Gastrocnemius medialis (tissue), 4 donors: ENCODE data around the gene HOXB6. TPM values are rescaled to one million over a fixed set of nuclear protein-coding genes. Genes with fewer than 3 reads are reported as not detected.

Experiments
- ATAC-seq, 2 donors: fragments of 150-250 bp; one replicate each; pipeline ENCODE4 v1.9.1; 2016
- DNase-seq, 2 donors: peaks; one replicate each; pipeline ENCODE4 v3.0.0-alpha.2; 2019
- H3K27ac ChIP-seq, 4 donors: fragments of 200-600 bp; sonication (generic); 1 replicate in 1 of 4; 2 replicates in 3 of 4; pipeline ENCODE4 v1.5.1; 2016 to 2018; ENCODE audit warnings: mild to moderate bottlenecking in 2 of 4, moderate library complexity in 1 of 4
- H3K27me3 ChIP-seq, 3 donors: fragments of 200-600 bp; sonication (generic) in 2 of 3; 1 replicate in 1 of 3; 2 replicates in 2 of 3; pipeline versions ENCODE4 v1.5.1 to v1.6.0; 2016 to 2019; ENCODE audit warnings: mild to moderate bottlenecking in 1 of 3, moderate library complexity in 1 of 3
- H3K36me3 ChIP-seq, 2 donors: fragments of 200-600 bp; sonication (generic) in 1 of 2; one replicate each; pipeline ENCODE4 v1.5.1; 2017 to 2018
- H3K4me1 ChIP-seq, 2 donors: fragments of 200-600 bp; sonication (generic) in 1 of 2; one replicate each; pipeline ENCODE4 v1.5.1; 2016 to 2017; ENCODE audit warnings: mild to moderate bottlenecking in 2 of 2
- H3K4me3 ChIP-seq, 4 donors: fragments of 200-600 bp; sonication (generic) in 3 of 4; 1 replicate in 1 of 4; 2 replicates in 3 of 4; pipeline ENCODE4 v1.5.1; 2016 to 2019; ENCODE audit warnings: mild to moderate bottlenecking in 2 of 4
- H3K9me3 ChIP-seq, 3 donors: fragments of 200-600 bp; sonication (generic) in 2 of 3; 1 replicate in 1 of 3; 2 replicates in 2 of 3; pipeline ENCODE4 v1.5.1; 2016 to 2019
- POLR2A ChIP-seq, 2 donors: fragments of 450-650 bp; IDR thresholded peaks; one replicate each; pipeline ENCODE4 v1.6.1; 2017; ENCODE audit warnings: antibody characterized with exemption in 2 of 2, mild to moderate bottlenecking in 2 of 2, moderate library complexity in 2 of 2
- in situ Hi-C, 4 donors: fragments of 200-750 bp; cut with MboI; loops; one replicate each; pipeline versions ENCODE4 v1.15.0 to v1.8.0; 2017; ENCODE audit warnings: low sequenced_read_pairs in 4 of 4
- intact Hi-C: fragments of 100-400 bp; cut with DNase I; formaldehyde crosslinking; loops from one replicate; pipeline ENCODE4 v1.15.1; 2023; ENCODE audit warnings: low total_unique reads
- total RNA-seq, 4 donors: library from RNA; depleted of rRNA; stranded (reverse); fragments of >200 nt; gene quantifications; one replicate each; pipeline versions ENCODE4 v1.1.0 to v1.2.3, GENCODE V29; 2016
- TF ChIP-seq, protein P1 (sequence below), 5 experiments: fragments of 450-650 bp in 3 of 5; fragments of 200-600 bp in 2 of 5; sonication (generic) in 2 of 5; IDR thresholded peaks in 4 of 5; conservative IDR thresholded peaks in 1 of 5; 1 replicate in 4 of 5; 2 replicates in 1 of 5; pipeline ENCODE4 v1.5.1; 2016 to 2019; ENCODE audit warnings: antibody characterized with exemption in 5 of 5, mild to moderate bottlenecking in 3 of 5, moderate library complexity in 3 of 5

The HOXB6 gene
- total RNA-seq, 4 donors from 2014 or later = 0.55 to 3.0 (median 1.3) TPM

GRCh38 chr17:48574505-48575065 is 30.2 kb downstream of the HOXB6 start:
- TF ChIP-seq POLR2A (IDR thresholded peaks at IDR 0.05) = no peak
- TF ChIP-seq, protein P1, sequence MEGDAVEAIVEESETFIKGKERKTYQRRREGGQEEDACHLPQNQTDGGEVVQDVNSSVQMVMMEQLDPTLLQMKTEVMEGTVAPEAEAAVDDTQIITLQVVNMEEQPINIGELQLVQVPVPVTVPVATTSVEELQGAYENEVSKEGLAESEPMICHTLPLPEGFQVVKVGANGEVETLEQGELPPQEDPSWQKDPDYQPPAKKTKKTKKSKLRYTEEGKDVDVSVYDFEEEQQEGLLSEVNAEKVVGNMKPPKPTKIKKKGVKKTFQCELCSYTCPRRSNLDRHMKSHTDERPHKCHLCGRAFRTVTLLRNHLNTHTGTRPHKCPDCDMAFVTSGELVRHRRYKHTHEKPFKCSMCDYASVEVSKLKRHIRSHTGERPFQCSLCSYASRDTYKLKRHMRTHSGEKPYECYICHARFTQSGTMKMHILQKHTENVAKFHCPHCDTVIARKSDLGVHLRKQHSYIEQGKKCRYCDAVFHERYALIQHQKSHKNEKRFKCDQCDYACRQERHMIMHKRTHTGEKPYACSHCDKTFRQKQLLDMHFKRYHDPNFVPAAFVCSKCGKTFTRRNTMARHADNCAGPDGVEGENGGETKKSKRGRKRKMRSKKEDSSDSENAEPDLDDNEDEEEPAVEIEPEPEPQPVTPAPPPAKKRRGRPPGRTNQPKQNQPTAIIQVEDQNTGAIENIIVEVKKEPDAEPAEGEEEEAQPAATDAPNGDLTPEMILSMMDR (IDR thresholded peaks at IDR 0.05 in 4 of 5, conservative IDR thresholded peaks at IDR 0.05 in 1 of 5) = no peak
- in situ Hi-C loops (no loop called here), intact Hi-C loops (no loop called here)
- DNase-seq = no peak
- peak overlapping the region in 1 of 4 donors; percentile 79 for H3K27ac ChIP-seq
- peaks cover 34 to 61% (median 51%) of the 10 kb centered on the region in 3 donors for H3K27me3 ChIP-seq
- peaks cover 5 to 15% of the 10 kb centered on the region in 2 donors for H3K4me1 ChIP-seq
- H3K36me3 ChIP-seq = no peaks in the 10 kb centered on the region
- ATAC-seq = no peak
- H3K9me3 ChIP-seq = no peaks in the 10 kb centered on the region
- no peak overlapping the region for H3K4me3 ChIP-seq

- intact Hi-C loops = no loop called here
- peaks cover 38 to 48% (median 42%) of the 10 kb centered on the region in 3 donors for H3K27me3 ChIP-seq
- H3K9me3 ChIP-seq = no peaks in the 10 kb centered on the region
- in situ Hi-C loops = no loop called here
- ATAC-seq (no peak), DNase-seq (no peak)
- H3K4me1 ChIP-seq = peaks cover 0 to 13% of the 10 kb centered on the region in 2 donors
- H3K4me3 ChIP-seq = no peak overlapping the region
- peak overlapping the region; percentile 51 to 78 (median 64) for H3K27ac ChIP-seq
- TF ChIP-seq POLR2A (IDR thresholded peaks at IDR 0.05) = no peak
- H3K36me3 ChIP-seq = no peaks in the 10 kb centered on the region
Measured at GRCh38 chr17:48571826-48572417, 32.9 kb downstream of the HOXB6 start.

DNA sequence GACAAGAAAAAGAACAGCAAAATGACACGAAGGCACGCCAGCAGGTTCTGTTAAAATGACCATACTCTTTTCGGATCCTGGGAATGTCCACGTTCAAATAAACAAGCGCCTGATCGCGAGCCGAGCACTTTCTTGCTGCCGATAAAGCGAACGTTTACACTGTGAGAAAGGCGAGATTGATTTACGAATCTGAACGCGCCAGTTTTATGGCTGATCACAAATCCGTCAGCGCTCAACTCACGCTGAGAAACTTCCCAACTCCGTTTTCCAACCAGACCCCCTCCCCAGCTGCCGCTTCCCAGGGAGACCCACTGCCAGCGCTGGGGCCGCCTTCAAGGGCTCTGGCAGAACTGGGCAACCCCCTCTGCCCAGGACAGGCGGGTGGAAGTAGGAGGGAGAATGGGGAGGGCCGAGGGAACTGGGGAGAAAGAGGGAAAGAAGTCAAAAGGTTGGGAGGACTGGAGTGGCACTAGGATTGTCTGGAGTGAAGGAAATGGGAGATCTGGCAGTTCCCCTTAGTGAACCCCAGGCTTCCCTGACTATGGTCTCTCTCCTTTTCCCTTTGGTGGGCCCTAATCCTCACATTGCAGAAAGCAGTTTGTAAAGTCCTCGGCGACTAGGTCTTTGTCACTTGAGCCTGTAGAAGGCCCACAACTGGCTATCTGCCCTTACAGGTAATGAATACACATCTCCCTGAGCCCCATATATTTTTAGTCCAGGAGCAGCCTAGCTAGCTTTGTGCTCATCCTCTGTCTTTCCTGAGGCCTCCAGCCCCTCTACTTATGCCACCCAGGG is 33.6 kb downstream of the HOXB6 start:
- no peak for DNase-seq
- peaks cover 35 to 41% (median 38%) of the 10 kb centered on the region in 3 donors for H3K27me3 ChIP-seq
- peak in 1 of 2 donors; percentile 32 for ATAC-seq
- intact Hi-C loops = no loop called here
- in situ Hi-C loops = no loop called here
- no peaks in the 10 kb centered on the region for H3K36me3 ChIP-seq
- H3K9me3 ChIP-seq = no peaks in the 10 kb centered on the region
- no peak for TF ChIP-seq POLR2A (IDR thresholded peaks at IDR 0.05)
- TF ChIP-seq, protein P1 (IDR thresholded peaks at IDR 0.05 in 4 of 5, conservative IDR thresholded peaks at IDR 0.05 in 1 of 5) = no peak
- peaks cover 0 to 12% of the 10 kb centered on the region in 2 donors for H3K4me1 ChIP-seq
- H3K4me3 ChIP-seq = peak overlapping the region in 3 of 4 donors; percentile 7 to 35 (median 26)
- peak overlapping the region; percentile 51 to 78 (median 64) for H3K27ac ChIP-seq

DNA sequence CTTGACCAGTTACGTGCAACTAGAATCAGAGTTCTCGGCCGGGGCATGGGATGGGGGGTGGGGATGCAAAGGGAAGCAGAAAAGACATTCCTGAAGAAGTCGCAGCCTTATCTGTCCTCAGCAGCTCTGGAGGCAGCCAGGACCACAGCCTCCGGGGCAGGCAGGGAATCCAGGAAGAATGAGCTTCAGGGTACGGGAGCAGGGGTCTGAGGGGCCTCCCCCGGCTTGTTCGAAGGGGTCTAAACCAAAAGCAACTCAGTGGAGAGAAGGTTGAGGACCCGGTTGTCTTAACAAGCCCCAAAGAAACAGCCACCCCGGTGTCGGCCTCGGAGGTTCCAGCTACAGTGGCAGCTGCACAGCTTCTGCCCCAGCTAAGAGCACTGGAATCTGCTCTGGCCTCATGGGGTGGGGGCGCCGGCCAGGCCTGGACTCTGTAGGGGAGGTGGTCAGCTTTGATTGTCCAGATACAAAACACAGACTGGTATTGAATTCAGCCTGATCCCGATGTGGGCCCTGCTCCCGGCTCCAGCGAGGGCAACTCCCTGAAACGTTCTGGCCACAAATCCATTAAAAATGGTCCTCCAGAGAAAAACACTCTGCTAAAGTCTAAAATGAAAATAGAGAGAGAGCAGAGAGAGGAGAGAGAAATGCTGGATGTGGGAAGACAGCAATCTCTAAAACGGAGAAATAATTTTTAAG is 34.3 kb downstream of the HOXB6 start:
- intact Hi-C loops (no loop called here), in situ Hi-C loops (no loop called here)
- ATAC-seq (no peak), DNase-seq (no peak)
- peaks cover 27 to 38% (median 34%) of the 10 kb centered on the region in 3 donors for H3K27me3 ChIP-seq
- no peak for TF ChIP-seq POLR2A (IDR thresholded peaks at IDR 0.05)
- TF ChIP-seq, protein P1 (IDR thresholded peaks at IDR 0.05 in 4 of 5, conservative IDR thresholded peaks at IDR 0.05 in 1 of 5) = no peak
- no peaks in the 10 kb centered on the region for H3K36me3 ChIP-seq
- no peaks in the 10 kb centered on the region for H3K9me3 ChIP-seq
- H3K4me1 ChIP-seq = peaks cover 0 to 12% of the 10 kb centered on the region in 2 donors
- peak overlapping the region in 3 of 4 donors; percentile 7 to 35 (median 26) for H3K4me3 ChIP-seq
- H3K27ac ChIP-seq = peak overlapping the region; percentile 51 to 78 (median 64)
